AG20443 (cell line): Measurements from ENCODE around the gene CLEC16A.
"Not testable (repeated sequence)": the region's sequence is repeated elsewhere in the genome, so short reads cannot be mapped to it uniquely, and the experiment has no call there.

ENCODE experiments used
- DNase-seq: peaks from one replicate; pipeline ENCODE4 v3.0.0; 2012; ENCODE audit warnings: low spot score, mixed read lengths

CLEC16A gene

GRCh38 chr16:10939649-10940234, 4.6 kb upstream of the CLEC16A start:
- no peak for DNase-seq

DNA sequence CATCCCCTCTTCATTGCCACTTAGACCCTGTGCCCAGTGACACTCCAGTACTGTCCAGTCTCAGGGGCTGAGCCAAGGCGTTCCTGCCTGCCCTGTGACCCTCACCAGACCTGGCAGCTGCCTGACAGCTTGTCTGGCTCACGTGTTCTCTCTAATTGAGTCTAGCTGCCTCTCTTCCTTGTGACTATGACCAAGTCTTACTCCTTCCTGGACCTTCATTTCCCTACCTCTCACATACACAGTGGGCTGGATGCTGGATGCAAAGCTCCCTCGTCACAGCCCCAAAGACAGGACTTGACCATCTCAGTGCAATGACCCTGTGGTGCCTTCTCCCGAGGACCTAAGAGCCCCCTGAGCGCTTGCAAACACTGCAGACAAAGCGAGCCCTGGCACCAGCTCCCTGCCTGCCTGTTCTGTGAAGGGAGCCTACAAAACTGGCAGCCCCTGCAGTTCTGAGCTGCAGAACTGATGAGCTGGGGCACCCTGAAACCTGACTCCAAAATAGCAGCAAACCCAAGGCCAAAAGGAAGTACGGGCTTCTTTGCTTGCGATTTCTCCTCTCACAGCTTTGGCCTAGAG, 3.8 kb upstream of the CLEC16A start:
- no peak for DNase-seq

DNA sequence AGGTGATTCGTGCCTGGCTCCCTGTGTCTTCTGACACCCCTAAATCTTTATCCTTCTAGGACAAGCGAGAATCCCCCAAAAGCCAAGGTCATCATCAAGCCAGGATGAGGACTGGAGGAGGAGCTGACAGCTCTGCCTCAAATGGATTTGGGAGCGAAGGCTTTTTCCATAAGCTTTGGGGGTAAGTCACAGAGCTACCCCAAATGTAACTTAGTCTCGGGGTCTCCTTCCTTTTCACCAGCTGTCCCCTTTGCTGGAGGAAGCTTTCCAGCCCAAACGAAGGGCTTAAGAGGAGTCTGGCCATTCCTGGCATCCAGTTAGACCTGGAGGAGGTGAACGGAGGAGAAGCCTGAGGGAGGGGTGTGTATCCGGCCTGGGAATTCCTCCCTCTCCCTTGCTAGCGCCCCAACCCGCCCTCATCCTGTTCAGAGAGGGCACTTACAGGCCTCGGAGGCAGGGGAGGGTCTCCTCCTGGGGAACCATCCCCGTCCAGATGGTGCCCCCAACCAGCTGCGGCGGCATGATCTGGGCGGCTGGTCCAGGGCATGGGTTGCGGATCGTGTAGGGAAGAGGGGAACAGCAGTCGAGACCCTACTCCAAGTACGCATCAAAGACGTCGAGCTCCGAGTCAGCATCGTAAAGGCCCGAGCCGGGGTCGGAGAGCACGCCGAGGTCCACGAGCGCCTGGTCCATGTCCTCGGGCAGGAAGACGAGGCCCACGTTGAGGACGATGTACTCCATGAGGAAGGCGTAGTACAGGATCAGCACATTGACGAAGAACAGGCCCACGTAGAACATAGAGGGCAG, 3.0 kb upstream of the CLEC16A start:
- no peak for DNase-seq

- DNase-seq = not testable (repeated sequence)
Observed at GRCh38 chr16:10941935-10942351, 2.4 kb upstream of the CLEC16A start.

DNA sequence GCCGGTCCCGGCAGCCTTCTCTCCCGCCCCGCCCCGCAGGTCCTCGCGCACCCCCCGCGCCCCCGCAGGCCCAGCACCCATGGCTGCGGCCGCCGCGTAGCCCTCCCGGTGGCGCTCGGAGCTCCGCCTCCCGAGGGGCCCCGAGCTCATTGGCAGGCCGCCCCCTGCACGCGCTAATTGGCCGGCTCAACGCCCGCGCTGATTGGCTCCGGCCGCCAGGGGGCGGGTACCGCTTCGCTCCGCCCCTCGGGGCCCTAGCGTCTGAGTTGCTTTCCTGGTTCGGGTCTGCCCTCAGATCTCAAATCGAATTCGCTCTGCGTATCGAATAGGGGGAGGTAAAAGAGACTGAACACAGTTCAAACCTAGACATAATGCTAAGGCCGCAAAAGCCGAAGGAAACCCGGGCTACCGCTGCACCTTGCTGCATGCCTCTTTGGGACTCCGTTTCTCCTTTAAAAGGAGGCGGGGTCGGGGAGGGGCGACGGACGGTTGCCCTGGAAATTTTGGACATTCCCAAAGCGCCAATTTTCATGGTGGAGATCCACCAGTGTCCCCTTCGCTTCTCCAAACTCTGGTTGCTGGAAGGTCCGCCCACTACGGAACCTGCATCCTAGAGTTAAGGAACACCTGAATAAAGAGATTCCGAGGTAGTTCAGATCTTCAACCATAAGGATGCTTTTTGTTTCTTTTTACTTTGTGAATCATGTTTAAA, 1.9 kb upstream of the CLEC16A start, which contains the start of gene DEXI:
Gene DEXI (minus strand): TSS at position 117 of the 712 bp plus-strand sequence. CDS start 463 bp downstream, outside the sequence.
- peak; percentile 99 for DNase-seq

DNA sequence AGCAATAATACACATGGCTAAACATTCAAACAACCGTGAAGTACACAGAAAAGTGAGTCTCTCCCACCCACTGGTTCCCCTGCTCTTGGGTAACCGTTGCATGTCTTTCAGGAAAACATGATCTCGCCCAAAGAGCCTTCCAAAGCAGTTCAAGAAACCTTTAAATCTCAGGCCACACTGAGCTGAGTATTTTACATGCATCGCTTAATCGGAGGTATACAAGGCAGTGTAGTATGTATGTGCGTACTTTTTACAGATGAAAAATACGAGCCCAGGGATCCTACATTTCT, 1.4 kb upstream of the CLEC16A start:
- DNase-seq = no peak

DNA sequence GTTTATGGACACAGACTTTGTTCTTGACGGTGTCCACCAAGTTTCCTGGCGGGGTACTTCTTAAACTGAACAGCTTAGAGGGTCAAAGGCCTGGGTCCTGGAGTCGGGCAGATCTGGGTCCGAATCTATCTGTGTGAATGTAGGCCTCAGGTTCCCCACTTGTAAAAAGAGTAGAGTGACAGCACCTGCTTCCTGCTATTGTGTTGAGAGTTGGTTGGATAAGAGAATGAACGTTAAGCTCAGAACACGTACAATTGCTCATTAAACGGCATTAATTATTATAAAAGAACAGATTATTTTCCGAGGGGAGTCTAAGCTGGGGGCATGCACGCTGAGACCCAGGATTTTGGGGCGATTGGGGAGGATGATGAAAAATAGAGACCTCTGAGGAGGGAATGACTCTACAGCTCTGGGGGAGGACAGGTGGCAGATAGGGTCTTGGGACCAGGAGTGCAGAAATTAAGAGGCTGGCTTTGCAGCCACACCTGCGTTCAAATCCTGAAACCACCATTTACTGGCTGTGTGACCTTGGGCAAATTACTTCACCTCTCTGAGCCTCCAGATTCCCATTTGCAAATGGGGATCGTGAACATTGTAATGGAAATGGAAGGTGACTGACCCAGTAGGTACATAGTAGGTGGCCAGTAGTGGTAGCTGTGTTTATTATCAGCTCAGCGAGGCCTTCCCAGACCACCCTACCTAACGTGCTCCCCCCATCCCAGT, 862 bp downstream of the CLEC16A start:
- no peak for DNase-seq

DNA sequence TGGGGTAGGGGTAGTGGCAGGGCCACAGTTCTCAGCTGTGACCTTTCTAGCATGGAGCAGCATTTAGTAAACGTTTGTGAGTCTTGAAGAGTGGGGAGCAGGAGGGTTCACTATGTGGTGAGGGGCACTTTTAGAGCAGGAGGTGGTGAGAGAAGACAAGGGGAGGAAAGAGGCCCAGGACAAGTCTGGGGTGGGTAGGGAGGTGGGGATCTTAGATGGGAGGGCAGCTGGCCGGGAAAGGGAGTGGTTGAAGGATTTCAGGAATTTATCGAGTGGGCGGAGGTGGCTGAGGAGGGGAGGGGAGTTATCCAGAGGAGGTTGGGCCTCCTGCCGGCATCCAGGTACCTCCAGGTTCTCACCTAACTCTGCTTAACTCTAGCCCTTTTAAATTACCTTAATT, 1.9 kb downstream of the CLEC16A start:
- DNase-seq = peak; percentile 32

GRCh38 chr16:10947211-10947787, 2.9 kb downstream of the CLEC16A start:
- DNase-seq = no peak

DNA sequence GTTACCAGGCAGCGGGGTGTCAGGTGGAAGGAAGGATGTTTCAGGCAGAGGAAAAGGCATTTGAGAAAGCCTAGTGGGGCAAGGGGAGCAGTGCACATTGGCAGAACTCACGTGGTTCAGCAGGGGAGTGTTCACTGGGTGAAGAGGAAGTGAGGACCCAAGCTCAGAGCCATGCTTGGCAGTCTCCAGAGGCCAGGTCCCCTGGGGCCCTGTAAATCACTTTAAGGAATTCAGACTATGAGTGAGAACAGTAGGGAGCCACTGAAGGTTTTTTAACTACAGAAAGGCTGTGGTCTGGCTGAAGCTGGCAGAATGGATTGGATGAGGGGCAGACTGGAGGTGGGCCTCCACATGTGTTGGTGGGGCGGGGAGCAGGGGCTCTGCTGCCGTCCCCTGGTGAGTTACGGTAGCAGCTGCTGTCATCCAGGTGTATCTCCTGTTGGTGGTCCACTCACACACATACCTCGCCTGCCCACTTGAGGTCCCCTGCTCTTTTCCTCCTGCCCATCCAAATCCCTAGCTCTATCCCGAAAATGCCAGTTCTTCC, 5.1 kb downstream of the CLEC16A start:
- DNase-seq = no peak

GRCh38 chr16:10950393-10950792, 6.0 kb downstream of the CLEC16A start:
- DNase-seq = no peak

- DNase-seq = no peak
Observed at GRCh38 chr16:10951026-10951425, 6.7 kb downstream of the CLEC16A start.

GRCh38 chr16:10954903-10955302, 10.5 kb downstream of the CLEC16A start:
- DNase-seq = no peak

GRCh38 chr16:10957771-10958482, 13.6 kb downstream of the CLEC16A start:
- no peak for DNase-seq

DNA sequence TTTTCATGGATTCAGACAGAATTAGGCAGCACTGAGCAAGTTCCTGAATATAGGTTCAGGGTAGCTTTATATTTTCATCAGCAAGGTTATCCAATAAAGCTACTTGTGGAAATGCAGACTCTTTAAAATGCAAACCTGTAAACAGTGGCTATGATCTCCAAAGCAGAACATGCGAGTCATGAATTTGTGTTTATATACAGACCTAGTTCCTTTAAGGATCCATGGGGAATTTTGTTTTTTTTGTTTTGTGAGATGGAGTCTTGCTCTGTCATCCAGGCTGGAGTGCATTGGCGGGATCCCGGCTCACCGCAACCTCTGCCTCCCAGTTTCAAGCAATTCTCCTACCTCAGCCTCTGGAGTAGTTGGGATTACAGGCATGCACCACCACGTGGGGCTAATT, 14.8 kb downstream of the CLEC16A start:
- DNase-seq = no peak

DNA sequence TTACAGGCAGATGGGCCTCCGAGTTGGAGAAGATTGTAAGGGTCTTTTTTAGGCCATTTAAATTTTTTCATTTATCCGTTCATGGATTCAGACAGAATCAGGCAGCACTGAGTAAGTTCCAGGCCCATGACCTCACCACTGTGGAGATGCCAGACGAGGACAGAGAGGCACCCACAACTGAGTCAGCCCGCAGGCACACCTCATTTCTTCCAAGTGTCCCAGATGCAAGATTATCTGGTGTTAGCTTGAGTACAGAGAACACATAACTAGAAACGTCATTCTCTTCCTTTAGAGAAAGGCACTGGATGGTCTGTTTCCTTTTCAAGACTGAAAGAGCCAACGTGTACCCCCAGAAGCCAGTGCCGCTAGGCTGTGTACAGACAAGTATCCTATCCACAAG, 16.9 kb downstream of the CLEC16A start:
- DNase-seq = peak; percentile 92

- peak; percentile 91 for DNase-seq
Observed at GRCh38 chr16:10964039-10964890, 19.9 kb downstream of the CLEC16A start.

DNA sequence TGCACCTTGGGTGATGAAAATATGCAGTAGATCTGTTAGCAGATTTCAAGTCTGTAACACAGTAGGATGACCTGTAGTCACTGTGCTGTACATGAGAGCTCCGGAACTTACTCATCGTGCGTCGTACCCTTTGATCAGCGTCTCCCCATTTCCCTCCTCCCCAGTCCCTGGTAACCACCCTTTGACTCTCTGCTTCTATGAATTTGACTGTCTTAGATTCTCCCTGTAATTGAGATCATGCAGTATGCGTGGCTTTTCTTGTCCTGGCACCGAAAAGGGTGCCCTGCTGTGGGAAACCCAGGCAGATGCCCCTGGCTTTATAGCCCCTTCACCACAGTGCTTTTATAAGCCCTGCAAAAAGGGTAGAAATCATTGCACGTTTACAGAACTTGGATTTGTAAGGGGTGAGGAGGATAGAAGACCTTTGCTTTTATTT, 20.5 kb downstream of the CLEC16A start:
- DNase-seq = no peak

DNA sequence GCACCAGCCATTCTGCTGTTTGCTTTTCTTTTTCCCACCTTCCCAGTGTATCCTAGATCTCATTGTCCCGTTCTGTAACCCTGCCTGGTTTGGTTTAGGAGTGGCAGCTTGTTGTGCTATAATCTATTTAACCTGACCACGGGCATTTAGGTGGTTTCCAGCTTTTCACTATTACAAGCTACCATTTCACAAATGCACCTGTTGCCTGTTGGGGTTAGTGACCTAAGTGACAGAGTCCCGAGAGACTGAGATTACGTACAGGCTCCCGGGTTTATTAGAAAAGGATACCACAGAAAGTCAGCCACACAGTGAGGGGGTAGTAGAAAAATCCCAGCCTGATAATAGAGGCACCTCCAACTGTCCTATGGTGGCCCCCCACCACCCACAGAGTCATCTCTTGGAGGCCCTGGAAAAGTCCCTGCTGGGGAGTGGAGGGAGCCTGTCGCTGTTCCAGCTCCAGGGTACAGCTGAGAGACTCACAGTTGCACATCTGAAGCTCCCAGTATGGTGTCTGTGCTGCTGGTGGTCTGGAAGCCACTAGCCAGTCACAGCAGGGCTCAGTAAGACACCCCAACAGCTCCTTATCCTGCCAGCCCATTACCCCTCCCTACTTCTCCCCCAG, 21.2 kb downstream of the CLEC16A start:
- DNase-seq = no peak
